ENCODE data around the gene PPWD1.

Gene PPWD1

GRCh38 chr5:65624025-65624570 lies 61.0 kb downstream of the PPWD1 start, which contains the start of gene TRIM23:
Gene TRIM23, minus strand, starts transcription at chr5:65624333. Its CDS starts 59 bp downstream, at chr5:65624274.
- DNase-seq (ENCODE audit: low read depth): peak; percentile 81

GRCh38 chr5:65624571-65625555 lies 61.8 kb downstream of the PPWD1 start, which contains the start of the genes SHLD3 and TRAPPC13:
Gene SHLD3, plus strand, starts transcription at chr5:65625027. Its CDS starts 4,561 bp downstream, at chr5:65629588.
Gene TRAPPC13, plus strand, starts transcription at chr5:65625027. Its CDS starts 34 bp downstream, at chr5:65625061.
- peak; percentile 66 for DNase-seq (ENCODE audit: low read depth)

GRCh38 chr5:65625743-65626142 lies 62.6 kb downstream of the PPWD1 start:
- DNase-seq (ENCODE audit: low read depth): no peak

DNA sequence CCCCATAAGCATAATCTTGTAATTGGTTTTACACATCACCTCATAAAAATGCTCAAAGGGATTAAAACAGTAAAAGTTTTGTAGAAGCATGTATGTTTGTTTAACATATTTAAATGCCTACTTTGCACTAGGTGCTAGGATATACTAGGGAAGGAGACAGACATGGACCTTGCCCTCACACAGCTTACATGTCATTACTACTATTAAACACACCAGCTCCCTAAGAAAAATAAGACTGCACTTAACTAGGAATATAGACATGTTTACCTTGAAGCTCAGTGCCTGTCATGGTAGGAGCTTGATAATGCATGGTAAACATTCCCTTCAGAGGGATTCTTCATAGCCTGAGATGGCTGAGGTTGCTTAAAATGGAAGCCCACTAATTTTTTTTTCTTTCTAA lies 67.9 kb downstream of the PPWD1 start:
- no peak for DNase-seq (ENCODE audit: low read depth)

Data from activated T-cell treated with anti-CD3 and anti-CD28 coated beads for 1 hour (primary cell).